Ascending aorta (tissue), 2 donors: ENCODE results near the gene OGFR. TPM values are rescaled to one million over a fixed set of nuclear protein-coding genes. Genes with fewer than 3 reads are reported as not detected.

Experiments used
- DNase-seq, 2 donors: peaks; one replicate each; pipeline ENCODE4 v3.0.0-alpha.2; 2019; ENCODE audit warnings: low spot score in 2 of 2
- H3K27ac ChIP-seq, 2 donors: fragments of 200-600 bp; sonication (generic); one replicate each; pipeline ENCODE4 v1.5.1; 2016 to 2017; ENCODE audit warnings: mild to moderate bottlenecking in 1 of 2
- H3K27me3 ChIP-seq: fragments of 200-600 bp; sonication (generic); one replicate; pipeline ENCODE4 v1.5.1; 2017
- H3K36me3 ChIP-seq, 2 donors: fragments of 200-600 bp; sonication (generic); one replicate each; pipeline ENCODE4 v1.5.1; 2016
- H3K4me1 ChIP-seq, 2 donors: fragments of 200-600 bp; sonication (generic); one replicate each; pipeline ENCODE4 v1.5.1; 2016 to 2017; ENCODE audit warnings: mild to moderate bottlenecking in 1 of 2
- H3K4me3 ChIP-seq, 2 donors: fragments of 200-600 bp; sonication (generic); one replicate each; pipeline ENCODE4 v1.5.1; 2016 to 2017; ENCODE audit warnings: mild to moderate bottlenecking in 1 of 2
- H3K9me3 ChIP-seq, 2 donors: fragments of 200-600 bp; sonication (generic); one replicate each; pipeline ENCODE4 v1.5.1; 2016
- intact Hi-C: fragments of 100-400 bp; cut with DNase I; formaldehyde crosslinking; loops from one replicate; pipeline ENCODE4 v1.15.1; 2023
- total RNA-seq: library from RNA; depleted of rRNA; stranded (reverse); fragments of >200 nt; gene quantifications from one replicate; pipeline ENCODE4 v1.1.0, GENCODE V29; 2016
- TF ChIP-seq, protein P1 (sequence below), 3 experiments: fragments of 200-600 bp in 2 of 3; fragments of 450-650 bp in 1 of 3; sonication (generic) in 2 of 3; IDR thresholded peaks; one replicate each; pipeline ENCODE4 v1.5.1; 2016 to 2019; ENCODE audit warnings: antibody characterized with exemption in 3 of 3, mild to moderate bottlenecking in 1 of 3, moderate library complexity in 1 of 3

OGFR gene, protein sequence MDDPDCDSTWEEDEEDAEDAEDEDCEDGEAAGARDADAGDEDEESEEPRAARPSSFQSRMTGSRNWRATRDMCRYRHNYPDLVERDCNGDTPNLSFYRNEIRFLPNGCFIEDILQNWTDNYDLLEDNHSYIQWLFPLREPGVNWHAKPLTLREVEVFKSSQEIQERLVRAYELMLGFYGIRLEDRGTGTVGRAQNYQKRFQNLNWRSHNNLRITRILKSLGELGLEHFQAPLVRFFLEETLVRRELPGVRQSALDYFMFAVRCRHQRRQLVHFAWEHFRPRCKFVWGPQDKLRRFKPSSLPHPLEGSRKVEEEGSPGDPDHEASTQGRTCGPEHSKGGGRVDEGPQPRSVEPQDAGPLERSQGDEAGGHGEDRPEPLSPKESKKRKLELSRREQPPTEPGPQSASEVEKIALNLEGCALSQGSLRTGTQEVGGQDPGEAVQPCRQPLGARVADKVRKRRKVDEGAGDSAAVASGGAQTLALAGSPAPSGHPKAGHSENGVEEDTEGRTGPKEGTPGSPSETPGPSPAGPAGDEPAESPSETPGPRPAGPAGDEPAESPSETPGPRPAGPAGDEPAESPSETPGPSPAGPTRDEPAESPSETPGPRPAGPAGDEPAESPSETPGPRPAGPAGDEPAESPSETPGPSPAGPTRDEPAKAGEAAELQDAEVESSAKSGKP
- 77.4 TPM for total RNA-seq

DNA sequence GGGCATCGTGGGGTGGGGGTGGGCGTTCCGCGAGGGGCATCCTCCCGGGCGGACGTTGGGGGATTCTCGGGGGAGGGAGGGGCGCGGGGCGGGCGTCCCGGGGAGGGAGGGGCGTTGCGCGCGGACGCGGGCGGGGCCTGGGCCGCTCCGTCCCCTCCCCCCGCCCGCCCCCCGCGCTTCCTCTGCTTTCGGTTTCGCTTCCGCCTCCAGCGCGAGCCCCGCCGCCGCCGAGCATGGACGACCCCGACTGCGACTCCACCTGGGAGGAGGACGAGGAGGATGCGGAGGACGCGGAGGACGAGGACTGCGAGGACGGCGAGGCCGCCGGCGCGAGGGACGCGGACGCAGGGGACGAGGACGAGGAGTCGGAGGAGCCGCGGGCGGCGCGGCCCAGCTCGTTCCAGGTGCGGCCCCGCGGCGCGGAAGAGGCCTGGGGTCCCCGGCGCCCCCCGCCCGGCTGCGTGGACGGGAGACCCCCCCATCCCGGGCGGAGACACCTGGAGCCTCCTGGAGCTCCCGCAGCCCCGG, at the start of gene OGFR:
Gene OGFR (plus strand): TSS at position 209 of the 528 bp plus-strand sequence. CDS start 25 bp downstream, at position 234.
- peak within 1 kb of the TSS; percentile 79 to 86 for H3K27ac ChIP-seq
- intact Hi-C loops: loop anchor here (1.0 to 5.0 kb wide), 2 partner anchors 10 to 152 kb away; no protein-coding TSS in a partner anchor
- H3K4me1 ChIP-seq: peaks cover 16 to 37% of the 10 kb centered on the region in 2 donors
- no peak for DNase-seq
- peaks cover 16 to 38% of the 10 kb centered on the region in 2 donors for H3K36me3 ChIP-seq
- peak within 1 kb of the TSS; percentile 98 for H3K4me3 ChIP-seq
- H3K27me3 ChIP-seq: no peaks in the 10 kb centered on the region
- H3K9me3 ChIP-seq: no peaks in the 10 kb centered on the region
- TF ChIP-seq, protein P1, sequence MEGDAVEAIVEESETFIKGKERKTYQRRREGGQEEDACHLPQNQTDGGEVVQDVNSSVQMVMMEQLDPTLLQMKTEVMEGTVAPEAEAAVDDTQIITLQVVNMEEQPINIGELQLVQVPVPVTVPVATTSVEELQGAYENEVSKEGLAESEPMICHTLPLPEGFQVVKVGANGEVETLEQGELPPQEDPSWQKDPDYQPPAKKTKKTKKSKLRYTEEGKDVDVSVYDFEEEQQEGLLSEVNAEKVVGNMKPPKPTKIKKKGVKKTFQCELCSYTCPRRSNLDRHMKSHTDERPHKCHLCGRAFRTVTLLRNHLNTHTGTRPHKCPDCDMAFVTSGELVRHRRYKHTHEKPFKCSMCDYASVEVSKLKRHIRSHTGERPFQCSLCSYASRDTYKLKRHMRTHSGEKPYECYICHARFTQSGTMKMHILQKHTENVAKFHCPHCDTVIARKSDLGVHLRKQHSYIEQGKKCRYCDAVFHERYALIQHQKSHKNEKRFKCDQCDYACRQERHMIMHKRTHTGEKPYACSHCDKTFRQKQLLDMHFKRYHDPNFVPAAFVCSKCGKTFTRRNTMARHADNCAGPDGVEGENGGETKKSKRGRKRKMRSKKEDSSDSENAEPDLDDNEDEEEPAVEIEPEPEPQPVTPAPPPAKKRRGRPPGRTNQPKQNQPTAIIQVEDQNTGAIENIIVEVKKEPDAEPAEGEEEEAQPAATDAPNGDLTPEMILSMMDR (IDR thresholded peaks at IDR 0.05): no peak

DNA sequence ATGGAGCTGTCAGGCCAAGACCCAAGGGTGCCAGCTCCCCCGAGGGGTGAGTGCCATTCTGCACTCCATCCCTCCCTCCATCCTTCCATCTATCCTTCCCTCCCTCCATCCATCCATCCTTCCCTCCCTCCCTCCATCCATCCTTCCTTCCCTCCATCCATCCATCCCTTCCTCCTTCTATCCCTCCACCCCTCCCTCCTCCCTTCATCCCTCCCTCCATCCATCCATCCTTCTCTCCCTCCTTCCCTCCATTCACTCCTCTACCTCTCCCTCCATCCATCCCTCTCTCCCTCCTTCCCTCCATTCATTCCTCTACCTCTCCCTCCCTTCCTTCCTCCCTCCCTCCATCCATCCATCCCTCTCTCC, 49.7 kb upstream of the OGFR start:
- Histone ChIP-seq H3K36me3 (no peaks in the 10 kb centered on the region), H3K9me3 (no peaks in the 10 kb centered on the region), H3K27me3 (no peaks in the 10 kb centered on the region), H3K4me3 (no peak overlapping the region), H3K4me1 (no peaks in the 10 kb centered on the region), H3K27ac (no peak overlapping the region)
- DNase-seq: no peak
- intact Hi-C loops: no loop called here
- TF ChIP-seq, protein P1 (IDR thresholded peaks at IDR 0.05): no peak

DNA sequence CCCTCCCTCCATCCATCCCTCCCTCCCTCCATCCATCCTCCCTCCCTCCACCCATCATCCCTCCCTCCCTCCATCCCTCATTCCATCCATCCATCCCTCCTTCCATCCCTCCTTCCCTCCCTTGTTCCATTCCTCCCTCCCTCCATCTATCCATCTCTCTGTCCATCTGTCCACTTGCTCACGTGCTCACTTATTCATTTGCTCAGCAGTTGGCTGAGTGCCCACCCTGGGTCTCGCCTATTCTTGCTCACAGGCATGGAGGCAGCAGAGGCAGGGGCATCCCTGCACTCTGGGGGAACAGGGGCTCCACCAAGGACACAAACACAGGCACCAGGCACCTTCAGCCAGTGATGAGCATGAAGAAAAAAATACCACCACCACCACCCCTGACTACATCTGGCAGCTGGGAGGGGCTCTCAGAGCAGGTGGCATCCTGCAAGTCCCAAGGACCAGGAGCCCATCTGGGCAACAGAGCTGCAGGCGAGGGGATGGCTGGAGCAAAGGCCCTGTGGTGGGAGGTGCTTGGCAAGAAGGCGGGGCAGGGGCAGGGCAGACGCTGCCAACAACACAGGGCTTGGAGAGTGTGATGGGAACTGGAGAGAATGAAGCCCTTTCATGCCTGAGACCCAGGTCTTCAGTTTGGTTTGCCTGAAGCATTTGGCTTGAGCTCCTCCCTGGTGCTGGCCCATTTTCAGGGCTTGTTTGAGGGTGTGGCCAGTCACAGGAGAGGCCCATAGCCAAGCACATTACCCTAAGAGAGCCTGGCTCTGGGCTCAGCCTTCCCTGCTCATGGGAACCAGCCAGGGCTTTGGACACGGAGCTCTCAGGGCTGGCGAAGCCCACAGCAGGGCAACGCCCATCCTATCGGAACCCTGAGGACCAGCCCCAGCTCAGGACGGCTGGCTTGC, 48.6 kb upstream of the OGFR start:
- no peaks in the 10 kb centered on the region for H3K4me1 ChIP-seq
- DNase-seq: no peak
- intact Hi-C loops: no loop called here
- no peaks in the 10 kb centered on the region for H3K9me3 ChIP-seq
- H3K4me3 ChIP-seq: no peak overlapping the region
- no peak overlapping the region for H3K27ac ChIP-seq
- no peaks in the 10 kb centered on the region for H3K27me3 ChIP-seq
- TF ChIP-seq, protein P1 (IDR thresholded peaks at IDR 0.05): no peak
- no peaks in the 10 kb centered on the region for H3K36me3 ChIP-seq

DNA sequence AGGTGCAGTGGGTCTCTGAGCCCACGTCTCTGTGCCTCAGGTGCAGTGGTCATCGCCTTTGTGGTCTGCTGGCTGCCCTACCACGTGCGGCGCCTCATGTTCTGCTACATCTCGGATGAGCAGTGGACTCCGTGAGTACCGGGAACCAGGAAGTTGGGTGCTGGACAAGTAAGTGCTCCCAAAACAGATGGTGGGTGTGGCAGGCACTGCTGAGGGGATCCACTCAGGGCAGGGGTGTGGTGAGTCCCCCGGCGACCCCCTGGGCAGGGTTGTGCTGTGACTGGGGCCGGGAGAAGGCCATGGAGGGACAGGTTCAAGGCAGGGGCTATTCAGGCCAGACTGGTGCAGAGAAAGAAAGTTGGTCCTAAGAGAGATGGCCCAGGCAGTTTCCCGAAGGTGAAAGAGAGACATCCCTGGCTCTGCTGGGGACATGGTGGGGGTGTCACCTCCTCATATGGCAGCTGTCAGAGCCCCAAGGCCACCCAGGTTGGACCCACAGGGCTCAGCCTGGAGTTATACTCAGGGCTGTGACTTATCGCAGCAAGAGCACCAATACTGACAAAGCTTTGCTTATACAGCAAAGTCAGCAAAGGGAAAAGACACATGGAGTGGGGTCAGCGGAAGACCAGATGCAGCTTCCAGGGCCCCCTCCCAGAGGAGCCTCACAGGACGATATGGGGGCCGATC, 46.3 kb upstream of the OGFR start:
- H3K9me3 ChIP-seq: no peaks in the 10 kb centered on the region
- no peaks in the 10 kb centered on the region for H3K27me3 ChIP-seq
- TF ChIP-seq, protein P1 (IDR thresholded peaks at IDR 0.05): no peak
- H3K4me3 ChIP-seq: no peak overlapping the region
- no peaks in the 10 kb centered on the region for H3K36me3 ChIP-seq
- H3K4me1 ChIP-seq: no peaks in the 10 kb centered on the region
- intact Hi-C loops: no loop called here
- H3K27ac ChIP-seq: no peak overlapping the region
- no peak for DNase-seq

DNA sequence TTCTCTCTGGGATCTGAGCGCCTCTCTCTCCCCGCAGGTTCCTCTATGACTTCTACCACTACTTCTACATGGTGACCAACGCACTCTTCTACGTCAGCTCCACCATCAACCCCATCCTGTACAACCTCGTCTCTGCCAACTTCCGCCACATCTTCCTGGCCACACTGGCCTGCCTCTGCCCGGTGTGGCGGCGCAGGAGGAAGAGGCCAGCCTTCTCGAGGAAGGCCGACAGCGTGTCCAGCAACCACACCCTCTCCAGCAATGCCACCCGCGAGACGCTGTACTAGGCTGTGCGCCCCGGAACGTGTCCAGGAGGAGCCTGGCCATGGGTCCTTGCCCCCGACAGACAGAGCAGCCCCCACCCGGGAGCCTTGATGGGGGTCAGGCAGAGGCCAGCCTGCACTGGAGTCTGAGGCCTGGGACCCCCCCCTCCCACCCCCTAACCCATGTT, 44.6 kb upstream of the OGFR start:
- Histone ChIP-seq H3K4me1 (no peaks in the 10 kb centered on the region), H3K27me3 (no peaks in the 10 kb centered on the region), H3K27ac (no peak overlapping the region), H3K36me3 (no peaks in the 10 kb centered on the region), H3K4me3 (no peak overlapping the region), H3K9me3 (no peaks in the 10 kb centered on the region)
- intact Hi-C loops: no loop called here
- TF ChIP-seq, protein P1 (IDR thresholded peaks at IDR 0.05): no peak
- DNase-seq: no peak
